HG02588 (cell line): ENCODE results near the gene RGS6.
A peak's percentile ranks its signal among the peaks of the same experiment; 100 is the strongest.
"Not testable (repeated sequence)": the region's sequence is repeated elsewhere in the genome, so short reads cannot be mapped to it uniquely, and the experiment has no call there.

Experiments used
- ATAC-seq: cut with Tn5 transposase; IDR thresholded peaks from one replicate; pipeline ENCODE4 v1.9.1; 2021; ENCODE audit warnings: mild to moderate bottlenecking, moderate library complexity; ENCODE audit not compliant: unreplicated experiment

Gene RGS6

GRCh38 chr14:72443991-72444441 lies 511.8 kb downstream of the RGS6 start:
- ATAC-seq, result no peak

- ATAC-seq, result no peak
Observed at GRCh38 chr14:72444701-72445100, 512.5 kb downstream of the RGS6 start.

DNA sequence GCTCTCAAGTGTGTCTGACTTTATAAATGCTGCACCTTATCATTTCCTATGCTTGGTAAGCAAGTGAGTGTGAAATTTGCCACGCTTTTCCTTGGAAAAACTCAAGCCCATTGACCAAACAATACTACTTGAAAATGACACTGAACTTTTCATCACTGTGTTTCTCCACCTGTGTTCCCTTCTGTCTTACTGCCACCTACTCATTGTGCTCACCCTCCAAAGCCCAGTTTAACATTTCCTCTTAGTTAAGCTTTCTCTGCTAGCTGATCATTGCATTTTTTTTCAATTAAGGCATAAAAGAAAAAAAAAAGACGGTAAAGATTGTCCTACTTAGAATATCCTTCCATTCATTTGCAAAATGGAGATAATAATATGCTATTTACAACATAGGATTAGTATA lies 516.0 kb downstream of the RGS6 start:
- ATAC-seq, result no peak

GRCh38 chr14:72450473-72451044 lies 518.3 kb downstream of the RGS6 start:
- no peak for ATAC-seq

- ATAC-seq, result no peak
Observed at GRCh38 chr14:72451054-72451972, 519.1 kb downstream of the RGS6 start.

- ATAC-seq, result no peak
Observed at GRCh38 chr14:72452774-72453173, 520.5 kb downstream of the RGS6 start.

DNA sequence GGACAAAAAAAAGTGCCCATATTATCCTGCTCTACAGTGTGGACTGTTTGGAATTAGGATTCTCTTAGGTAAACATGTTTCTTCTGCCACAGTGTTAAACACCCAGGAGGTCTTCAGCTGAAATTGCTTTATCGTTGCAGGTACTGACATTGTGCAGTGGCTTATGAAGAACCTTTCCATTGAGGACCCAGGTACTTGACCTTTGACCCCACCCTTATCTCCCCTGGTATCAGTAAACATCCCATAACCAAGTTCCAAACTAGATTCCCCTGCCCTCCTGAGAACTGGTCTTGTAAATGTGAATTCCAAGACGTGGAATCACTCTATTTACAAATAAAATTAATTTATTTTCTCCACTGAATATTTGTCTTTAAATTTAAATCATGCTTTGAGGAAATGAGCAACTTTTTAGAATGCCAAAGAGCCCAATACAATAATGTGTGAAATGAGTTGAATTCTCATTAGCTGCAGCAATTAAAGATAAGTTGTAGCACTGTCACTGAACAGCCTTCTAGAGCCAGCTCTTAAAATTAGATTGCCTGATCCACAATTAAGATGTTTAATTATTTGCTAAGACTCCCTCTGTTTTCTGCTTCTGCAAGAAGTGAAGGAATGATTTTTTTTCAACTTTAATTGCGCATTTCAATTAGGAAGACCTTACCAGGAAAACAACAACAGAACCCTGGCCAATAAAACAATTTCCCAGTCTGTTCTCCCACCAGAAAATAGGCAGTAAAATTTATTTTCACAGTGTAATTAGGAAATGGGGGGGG lies 522.3 kb downstream of the RGS6 start:
- no peak for ATAC-seq

DNA sequence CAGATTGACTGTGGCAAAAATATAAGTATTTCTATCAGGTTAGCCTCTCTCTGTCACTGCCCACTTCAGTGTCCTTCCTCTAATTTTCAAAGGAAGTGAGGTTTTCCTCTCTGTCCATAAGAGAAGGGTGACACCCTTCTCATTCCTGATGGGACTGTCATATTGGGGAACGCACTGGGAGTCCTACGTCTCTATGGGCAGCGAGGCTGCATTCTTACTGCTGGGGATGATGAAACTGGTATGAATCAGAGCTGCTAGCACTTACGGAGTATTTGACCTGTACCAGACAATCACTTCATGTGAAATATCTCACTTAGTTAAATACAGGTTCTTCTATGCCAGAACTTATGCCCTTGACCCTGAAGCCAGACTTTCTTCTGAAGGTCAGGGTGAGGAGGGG lies 525.4 kb downstream of the RGS6 start:
- no peak for ATAC-seq

DNA sequence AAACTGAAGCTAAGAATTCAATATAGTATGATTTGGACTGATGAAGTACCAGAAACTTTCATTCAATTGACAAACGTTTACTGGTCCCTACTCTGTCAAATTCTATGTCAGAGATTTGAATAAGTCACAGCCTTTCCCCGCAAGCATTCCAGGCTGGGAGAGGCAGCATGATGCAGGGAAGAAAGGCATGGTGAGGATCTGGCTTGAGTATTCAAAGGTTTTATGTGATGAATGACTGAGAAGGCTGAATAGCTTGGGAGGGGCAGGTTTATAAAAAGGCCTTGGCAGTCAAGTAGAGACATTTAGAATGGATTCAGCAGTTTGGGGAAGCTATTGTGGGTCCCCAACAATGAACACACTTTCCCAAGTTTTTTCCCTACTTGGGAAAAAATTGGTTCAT lies 529.8 kb downstream of the RGS6 start:
- ATAC-seq, result no peak

DNA sequence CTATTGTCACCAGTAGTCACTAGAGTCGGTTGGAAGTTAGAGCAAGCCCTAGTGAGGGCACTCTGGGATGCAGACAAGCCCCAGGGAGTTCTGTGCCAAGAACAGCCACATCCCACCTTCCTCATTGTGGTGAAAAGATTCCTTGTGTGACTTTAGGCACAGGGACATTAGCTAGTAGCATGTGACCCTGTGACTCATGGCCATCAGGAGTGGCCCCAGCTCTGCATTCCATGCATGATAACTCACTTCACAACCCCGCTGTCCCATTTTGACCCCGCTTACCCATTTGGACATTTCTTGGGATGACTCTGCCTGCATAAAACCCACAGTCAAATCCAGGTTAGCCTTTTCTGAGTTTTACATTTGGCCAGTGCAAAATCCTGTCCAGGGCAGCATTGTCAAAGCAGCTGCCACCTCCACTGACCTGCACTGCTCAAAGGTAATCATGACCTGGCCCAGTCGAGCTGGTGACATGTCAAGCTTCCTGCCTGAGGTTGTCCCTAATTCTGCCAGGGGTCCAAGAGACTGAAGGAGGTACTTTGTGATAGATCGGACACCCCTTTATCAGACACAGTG lies 531.1 kb downstream of the RGS6 start:
- ATAC-seq, result no peak

DNA sequence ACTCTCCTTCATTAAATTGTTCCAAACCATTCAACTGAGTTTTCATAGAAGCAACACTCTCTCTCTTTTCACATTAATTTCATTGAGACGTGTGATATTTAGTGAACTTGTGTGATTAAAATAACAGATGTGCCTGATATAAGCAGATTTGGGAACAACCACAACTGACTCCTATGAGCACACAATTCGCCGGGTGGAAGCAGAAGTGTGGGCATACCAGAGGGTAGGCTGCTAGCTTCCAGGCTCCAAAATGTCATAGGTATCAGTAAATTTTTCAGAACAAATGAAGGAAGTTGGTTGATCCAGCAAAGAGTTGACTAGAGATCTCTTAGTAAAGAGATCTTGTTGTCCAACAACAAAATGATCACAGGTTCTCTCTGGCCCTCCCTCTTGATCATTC lies 532.0 kb downstream of the RGS6 start:
- no peak for ATAC-seq

DNA sequence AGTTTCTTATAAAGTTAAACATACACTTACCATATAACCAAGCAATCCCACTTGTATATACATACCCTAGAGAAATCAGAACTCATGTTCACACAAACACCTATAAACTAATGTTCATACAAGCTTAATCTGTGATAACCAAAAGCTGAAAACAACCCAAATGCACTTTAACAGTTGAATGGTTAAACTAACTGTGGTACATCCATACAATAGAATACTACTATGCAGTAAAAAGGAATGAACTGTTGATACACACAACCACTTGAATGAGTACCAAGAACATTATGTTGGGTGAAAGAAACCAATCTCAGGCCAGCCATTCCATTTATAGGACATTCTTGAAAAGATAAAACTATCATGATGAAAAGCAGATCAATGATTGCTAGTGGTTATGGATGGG lies 534.1 kb downstream of the RGS6 start:
- no peak for ATAC-seq

- no peak for ATAC-seq
Observed at GRCh38 chr14:72471346-72471745, 539.1 kb downstream of the RGS6 start.

DNA sequence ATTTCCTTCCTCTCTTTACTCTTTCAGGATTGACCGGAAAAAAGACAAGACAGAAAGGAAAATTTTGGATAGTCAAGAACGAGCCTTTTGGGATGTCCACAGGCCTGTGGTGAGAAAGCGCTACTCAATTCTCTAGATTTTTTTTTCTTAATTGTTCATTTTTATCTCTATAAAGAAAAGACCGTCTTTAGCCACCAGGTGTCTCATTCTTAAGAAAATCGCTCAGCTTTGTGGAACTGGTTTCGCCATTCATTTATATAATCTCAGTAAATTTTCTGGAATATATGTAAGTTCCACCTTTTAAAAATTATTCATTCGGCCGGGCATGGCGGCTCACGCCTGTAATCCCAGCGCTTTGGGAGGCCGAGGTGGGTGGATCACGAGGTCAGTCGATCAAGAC lies 540.6 kb downstream of the RGS6 start:
- no peak for ATAC-seq

DNA sequence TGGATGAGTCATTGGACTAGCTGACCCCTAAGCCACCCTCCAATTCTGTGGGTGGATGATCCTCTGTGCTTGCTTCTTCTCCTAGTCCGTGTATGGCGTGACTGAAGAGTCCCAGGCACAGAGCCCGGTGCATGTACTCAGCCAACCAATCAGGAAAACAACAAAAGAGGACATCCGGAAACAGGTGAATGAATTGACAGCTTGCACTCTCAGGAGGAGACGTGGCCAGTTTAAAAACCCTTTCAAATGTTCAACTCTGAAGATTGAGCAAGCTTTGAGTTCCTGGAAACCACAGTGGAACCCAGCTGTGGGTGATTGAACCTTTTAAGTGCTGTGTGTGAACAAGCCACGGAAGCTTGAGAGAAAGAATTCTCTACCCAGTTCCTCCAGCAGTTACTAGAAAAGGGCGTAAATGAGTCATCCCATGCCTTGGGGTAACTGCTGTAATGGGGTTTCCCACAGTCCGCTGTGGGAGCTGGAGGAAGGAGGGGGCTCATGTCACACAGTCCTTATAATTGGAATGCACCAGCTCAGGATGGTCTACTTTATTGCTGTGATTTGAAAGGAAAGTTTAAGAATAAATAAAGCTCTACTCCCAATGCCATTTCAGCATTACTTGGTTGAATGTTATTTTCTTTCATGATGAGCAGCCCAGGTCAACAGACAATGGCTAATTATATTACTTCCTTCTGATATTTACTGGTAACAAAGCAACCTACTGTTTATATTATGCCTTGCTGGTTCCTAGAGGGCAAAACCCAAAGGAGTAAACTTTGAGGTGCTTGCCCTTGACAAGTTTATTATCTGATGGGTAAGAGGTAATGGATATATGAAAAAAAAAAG lies 544.6 kb downstream of the RGS6 start:
- peak; percentile 79 for ATAC-seq

DNA sequence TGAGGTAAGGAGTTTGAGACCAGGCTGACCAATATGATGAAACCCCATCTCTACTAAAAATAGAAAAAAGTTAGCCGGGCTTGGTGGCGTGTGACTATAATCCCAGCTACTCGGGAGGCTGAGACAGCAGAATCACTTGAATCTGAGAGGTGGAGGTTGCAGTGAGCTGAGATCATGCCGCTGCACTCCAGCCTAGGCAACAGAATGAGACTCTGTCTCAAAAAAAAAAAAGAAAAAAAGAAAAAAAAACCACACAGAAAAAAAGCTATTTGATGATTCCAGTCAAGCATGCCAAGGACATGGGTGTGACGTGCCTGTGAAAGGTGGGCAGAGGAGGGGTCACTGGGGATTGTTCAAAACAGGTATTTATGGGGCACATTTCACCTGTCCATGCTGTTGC lies 545.3 kb downstream of the RGS6 start:
- not testable (repeated sequence) for ATAC-seq

GRCh38 chr14:72478471-72478893 lies 546.3 kb downstream of the RGS6 start:
- ATAC-seq, result no peak

- no peak for ATAC-seq
Observed at GRCh38 chr14:72479461-72479931, 547.3 kb downstream of the RGS6 start.

GRCh38 chr14:72480464-72481243 lies 548.4 kb downstream of the RGS6 start:
- ATAC-seq, result no peak
